Panc1 (cell line): ENCODE results near the gene UBC. TPM values are rescaled to one million over a fixed set of nuclear protein-coding genes. Genes with fewer than 3 reads are reported as not detected.
A peak's percentile ranks its signal among the peaks of the same experiment; 100 is the strongest.

ENCODE experiments used
- ATAC-seq: fragments of 200-7000 bp; cut with Tn5 transposase; 2 replicates; pipeline ENCODE4 v1.9.1; 2020; ENCODE audit warnings: mild to moderate bottlenecking, moderate library complexity
- BruUV-seq: library from RNA; stranded (reverse); fragments of 400-500 nt; replicated peaks from 2 replicates; lab custom pipeline; 2021; lab: Mats Ljungman, UMichigan
- CTCF ChIA-PET: fragments of 300-600 bp; sonication (Branson Sonifier 250); formaldehyde crosslinking; loops from one replicate; lab custom pipeline; 2022; ENCODE audit warnings: antibody characterized with exemption; lab: Charles Lee
- POLR2A ChIA-PET: fragments of 300-600 bp; sonication (Branson Sonifier 250); formaldehyde crosslinking; loops from one replicate; lab custom pipeline; 2022; ENCODE audit warnings: antibody characterized with exemption; lab: Charles Lee
- DNase-seq: peaks from one replicate; pipeline ENCODE4 v3.0.0-alpha.2; 2010; ENCODE audit warnings: low read depth, low spot score
- H3K27ac ChIP-seq: 2 replicates; pipeline ENCODE4 v1.5.1; 2011; ENCODE audit warnings: mild to moderate bottlenecking, low read length, inconsistent platforms
- H3K27me3 ChIP-seq: fragments of 200-500 bp; sonication (Bioruptor generic); 2 replicates; pipeline ENCODE4 v1.6.0; 2014; ENCODE audit warnings: low read length, inconsistent platforms; ENCODE audit not compliant: control insufficient read depth, insufficient read depth
- H3K36me3 ChIP-seq: fragments of 200-500 bp; sonication (Bioruptor generic); 2 replicates; pipeline ENCODE4 v1.5.1; 2014; ENCODE audit warnings: inconsistent platforms, mild to moderate bottlenecking, low read length, moderate library complexity; ENCODE audit not compliant: control insufficient read depth, insufficient read depth
- H3K4me1 ChIP-seq: 2 replicates; pipeline ENCODE4 v1.5.1; 2011; ENCODE audit warnings: inconsistent platforms, mild to moderate bottlenecking, low read length, moderate library complexity; ENCODE audit not compliant: control insufficient read depth, insufficient read depth
- H3K4me3 ChIP-seq, 2 experiments: 2 replicates each; pipeline ENCODE4 v1.5.1; 2011 to 2012; ENCODE audit warnings: low read depth in 2 of 2, low read length in 2 of 2, mild to moderate bottlenecking in 2 of 2, inconsistent platforms in 1 of 2, moderate library complexity in 1 of 2
- H3K9me3 ChIP-seq: fragments of 200-500 bp; sonication (Bioruptor generic); 2 replicates; pipeline ENCODE4 v1.5.1; 2014; ENCODE audit warnings: low read depth, mild to moderate bottlenecking, inconsistent platforms, low read length, moderate library complexity; ENCODE audit not compliant: control insufficient read depth, insufficient read depth
- CTCF ChIP-seq: fragments of 450-650 bp; IDR thresholded peaks from 2 replicates; pipeline ENCODE4 v1.5.1; 2017; ENCODE audit warnings: mild to moderate bottlenecking
- POLR2AphosphoS5 ChIP-seq: IDR thresholded peaks from 2 replicates; pipeline ENCODE4 v1.6.1; 2012; ENCODE audit warnings: mild to moderate bottlenecking, low read depth, low read length, moderate library complexity
- SIN3A ChIP-seq: IDR thresholded peaks from 2 replicates; pipeline ENCODE4 v1.6.1; 2012; ENCODE audit warnings: low read depth, mild to moderate bottlenecking, low read length, moderate library complexity, borderline replicate concordance; ENCODE audit not compliant: insufficient read depth
- TCF7L2 ChIP-seq: IDR thresholded peaks from 2 replicates; pipeline ENCODE4 v1.6.1; 2011; ENCODE audit warnings: mild to moderate bottlenecking, low read depth, low read length, inconsistent platforms
- in situ Hi-C: cut with HindIII; loops from 2 replicates; pipeline ENCODE4 v1.10.0; 2016; ENCODE audit warnings: low sequenced_read_pairs, low pct_unique_long_range_greater_than_20kb
- intact Hi-C: fragments of 100-400 bp; cut with micrococcal nuclease; formaldehyde crosslinking; loops from one replicate; pipeline ENCODE4 v1.10.0; 2022; ENCODE audit not compliant: unreplicated experiment
- total RNA-seq: library from RNA; stranded (reverse); gene quantifications from one replicate; pipeline ENCODE4 v1.2.1, GENCODE V29; 2021; ENCODE audit not compliant: unreplicated experiment
- TF ChIP-seq, protein P1 (sequence below), 2 experiments: IDR thresholded peaks; 2 replicates each; pipeline ENCODE4 v1.6.1; 2011 to 2012; ENCODE audit warnings: low read depth in 2 of 2, control low read depth in 1 of 2, low read length in 1 of 2, mild to moderate bottlenecking in 1 of 2, moderate library complexity in 1 of 2; ENCODE audit not compliant: insufficient read depth in 1 of 2

UBC gene
- total RNA-seq, 1 experiment from 2014 or later = 1,725 TPM

- ChIA-PET CTCF (interaction anchor here (0.7 kb wide), 1 partner anchor 40 kb away, joined by 4 read pairs; no protein-coding TSS in a partner anchor), POLR2A (no interaction called here)
Measured at GRCh38 chr12:124866195-124866882, 48.1 kb downstream of the UBC start.

GRCh38 chr12:124865728-124866127 is 48.7 kb downstream of the UBC start:
- no peaks in the 10 kb centered on the region for H3K36me3 ChIP-seq
- in situ Hi-C loops = no loop called here
- H3K4me3 ChIP-seq = no peak overlapping the region
- H3K27ac ChIP-seq = peak overlapping the region; percentile 41; the same call in 1 of the 2 replicates
- POLR2A ChIA-PET = no interaction called here
- no TSS peak for BruUV-seq
- no peak for DNase-seq
- no peak for TF ChIP-seq SIN3A
- peaks cover 24% of the 10 kb centered on the region for H3K4me1 ChIP-seq
- no peaks in the 10 kb centered on the region for H3K27me3 ChIP-seq
- no peak for ATAC-seq
- CTCF ChIA-PET = no interaction called here
- intact Hi-C loops = no loop called here
- H3K9me3 ChIP-seq = no peaks in the 10 kb centered on the region

More at GRCh38 chr12:124866195-124866882, 48.1 kb downstream of the UBC start:
- H3K36me3 ChIP-seq = no peaks in the 10 kb centered on the region
- H3K27ac ChIP-seq = peak overlapping the region; percentile 41; the same call in 1 of the 2 replicates
- H3K27me3 ChIP-seq = no peaks in the 10 kb centered on the region
- ATAC-seq (no peak), DNase-seq (no peak)
- H3K4me3 ChIP-seq = no peak overlapping the region
- no peak for TF ChIP-seq SIN3A
- no peak for TF ChIP-seq CTCF
- TF ChIP-seq, protein P1, sequence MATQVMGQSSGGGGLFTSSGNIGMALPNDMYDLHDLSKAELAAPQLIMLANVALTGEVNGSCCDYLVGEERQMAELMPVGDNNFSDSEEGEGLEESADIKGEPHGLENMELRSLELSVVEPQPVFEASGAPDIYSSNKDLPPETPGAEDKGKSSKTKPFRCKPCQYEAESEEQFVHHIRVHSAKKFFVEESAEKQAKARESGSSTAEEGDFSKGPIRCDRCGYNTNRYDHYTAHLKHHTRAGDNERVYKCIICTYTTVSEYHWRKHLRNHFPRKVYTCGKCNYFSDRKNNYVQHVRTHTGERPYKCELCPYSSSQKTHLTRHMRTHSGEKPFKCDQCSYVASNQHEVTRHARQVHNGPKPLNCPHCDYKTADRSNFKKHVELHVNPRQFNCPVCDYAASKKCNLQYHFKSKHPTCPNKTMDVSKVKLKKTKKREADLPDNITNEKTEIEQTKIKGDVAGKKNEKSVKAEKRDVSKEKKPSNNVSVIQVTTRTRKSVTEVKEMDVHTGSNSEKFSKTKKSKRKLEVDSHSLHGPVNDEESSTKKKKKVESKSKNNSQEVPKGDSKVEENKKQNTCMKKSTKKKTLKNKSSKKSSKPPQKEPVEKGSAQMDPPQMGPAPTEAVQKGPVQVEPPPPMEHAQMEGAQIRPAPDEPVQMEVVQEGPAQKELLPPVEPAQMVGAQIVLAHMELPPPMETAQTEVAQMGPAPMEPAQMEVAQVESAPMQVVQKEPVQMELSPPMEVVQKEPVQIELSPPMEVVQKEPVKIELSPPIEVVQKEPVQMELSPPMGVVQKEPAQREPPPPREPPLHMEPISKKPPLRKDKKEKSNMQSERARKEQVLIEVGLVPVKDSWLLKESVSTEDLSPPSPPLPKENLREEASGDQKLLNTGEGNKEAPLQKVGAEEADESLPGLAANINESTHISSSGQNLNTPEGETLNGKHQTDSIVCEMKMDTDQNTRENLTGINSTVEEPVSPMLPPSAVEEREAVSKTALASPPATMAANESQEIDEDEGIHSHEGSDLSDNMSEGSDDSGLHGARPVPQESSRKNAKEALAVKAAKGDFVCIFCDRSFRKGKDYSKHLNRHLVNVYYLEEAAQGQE (IDR thresholded peaks at IDR 0.05; ENCODE audit: insufficient read depth in 1 of 2, low read depth in 2 of 2, low read length in 1 of 2) = no peak
- no peak for TF ChIP-seq POLR2AphosphoS5
- no peak for TF ChIP-seq TCF7L2
- intact Hi-C loops (no loop called here), in situ Hi-C loops (no loop called here)
- H3K4me1 ChIP-seq = peaks cover 18% of the 10 kb centered on the region
- BruUV-seq = no TSS peak
- no peaks in the 10 kb centered on the region for H3K9me3 ChIP-seq

- DNase-seq (no peak), ATAC-seq (0 out of 2 replicates have a peak, but pooled peaks have one; percentile 1)
- no peaks in the 10 kb centered on the region for H3K36me3 ChIP-seq
- H3K27me3 ChIP-seq = no peaks in the 10 kb centered on the region
- H3K9me3 ChIP-seq = no peaks in the 10 kb centered on the region
- in situ Hi-C loops = no loop called here
- H3K4me3 ChIP-seq = peak overlapping the region; percentile 21 to 51
- POLR2A ChIA-PET = no interaction called here
- H3K27ac ChIP-seq = peak overlapping the region; percentile 92
- no TSS peak for BruUV-seq
- TF ChIP-seq CTCF (no peak), TCF7L2 (no peak), POLR2AphosphoS5 (no peak), SIN3A (no peak)
- TF ChIP-seq, protein P1 (IDR thresholded peaks at IDR 0.05; ENCODE audit: insufficient read depth in 1 of 2, low read depth in 2 of 2, low read length in 1 of 2) = no peak
- H3K4me1 ChIP-seq = peaks cover 25% of the 10 kb centered on the region
- CTCF ChIA-PET = no interaction called here
- intact Hi-C loops = no loop called here
Measured at GRCh38 chr12:124864326-124864752, 50.1 kb downstream of the UBC start.
